ENCODE results near the gene QTRT2. TPM values are rescaled to one million over a fixed set of nuclear protein-coding genes. Genes with fewer than 3 reads are reported as not detected.

QTRT2 gene
- 25.5 to 29.7 TPM (median 28.7 TPM) in 5 replicates for total RNA-seq (2022; extraction: Qiagen RNA extraction; ENCODE audit: low read depth)

DNA sequence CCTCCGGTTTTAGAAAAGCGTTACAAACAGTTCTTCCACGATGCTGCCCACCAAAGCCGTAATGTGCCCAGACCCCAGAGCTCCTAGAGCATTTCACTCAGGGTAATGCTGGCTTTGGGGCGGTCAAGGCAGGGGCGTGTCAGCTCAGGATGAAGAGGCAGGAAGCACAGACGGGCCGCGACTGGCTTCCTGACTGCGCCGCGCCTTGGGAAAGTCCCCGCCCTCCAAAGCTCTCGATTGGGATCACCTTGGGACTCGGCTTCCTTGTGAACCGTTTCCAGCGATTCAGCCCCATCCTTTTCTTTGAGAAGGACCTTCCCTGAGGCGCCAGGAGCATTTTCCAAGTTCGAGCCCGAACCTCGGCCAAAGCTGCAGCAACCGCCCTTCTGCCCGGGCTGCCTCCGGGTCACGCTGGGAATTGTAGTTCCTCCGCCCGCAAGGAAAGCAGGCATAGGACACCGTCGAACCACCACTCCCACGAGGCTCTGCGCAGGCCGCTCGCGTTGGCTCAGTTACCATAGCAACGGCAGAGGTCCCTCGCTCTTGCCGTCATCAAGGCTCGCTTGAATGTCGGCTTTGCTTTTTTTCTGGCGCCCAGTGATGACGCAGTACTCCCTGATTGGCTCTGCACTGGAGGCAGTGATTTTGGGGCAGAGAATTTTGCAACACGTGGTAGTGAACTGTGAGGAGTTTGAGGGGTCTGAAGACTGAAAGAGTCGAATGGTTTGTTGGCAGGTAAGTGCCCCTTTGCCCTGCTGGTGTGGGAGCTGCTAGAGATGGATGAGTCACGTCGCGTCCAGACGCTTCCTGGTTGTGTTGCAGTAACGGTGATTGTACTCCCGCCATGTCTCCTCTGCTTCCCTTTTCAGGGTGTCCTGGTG is at the start of gene QTRT2, which contains the start of gene CCDC191:
TSS of gene QTRT2 (plus strand) at position 608 of the 881 bp plus-strand sequence. CDS start 8,521 bp downstream, outside the sequence.
TSS of gene CCDC191 (minus strand) at position 397 of the 881 bp plus-strand sequence. CDS start at position 337, 60 bp downstream.

Other genes with a start within 250 kb of the QTRT2 start
- gene GRAMD1C, start 217.9 kb upstream of the QTRT2 start, total RNA-seq (2022; extraction: Qiagen RNA extraction; ENCODE audit: low read depth): 0.31 to 1.4 TPM (median 0.71 TPM) in 5 replicates
- gene ZDHHC23, start 108.7 kb upstream of the QTRT2 start, total RNA-seq (2022; extraction: Qiagen RNA extraction; ENCODE audit: low read depth): 2.2 to 4.3 TPM (median 3.6 TPM) in 5 replicates
- gene CCDC191, start 211 bp upstream of the QTRT2 start, total RNA-seq (2022; extraction: Qiagen RNA extraction; ENCODE audit: low read depth): 1.4 to 2.2 TPM (median 2.2 TPM) in 5 replicates
- gene DRD3, start 122.3 kb downstream of the QTRT2 start, total RNA-seq (2022; extraction: Qiagen RNA extraction; ENCODE audit: low read depth): not detected in 5 replicates
- not detected in 5 replicates for gene ZNF80, start 180.8 kb downstream of the QTRT2 start, total RNA-seq (2022; extraction: Qiagen RNA extraction; ENCODE audit: low read depth)
- not detected in 5 replicates for gene TIGIT, start 237.3 kb downstream of the QTRT2 start, total RNA-seq (2022; extraction: Qiagen RNA extraction; ENCODE audit: low read depth)

Data from A549 treated with DMSO at 1 μM for 4 hours (cell line).